NCI-H524 (cell line): ENCODE data around the gene LBX2.

Experiments
- DNase-seq, 2 experiments: peaks; one replicate each; lab custom pipeline; 2025; lab: John Stamatoyannopoulos, UW

The LBX2 gene

DNA sequence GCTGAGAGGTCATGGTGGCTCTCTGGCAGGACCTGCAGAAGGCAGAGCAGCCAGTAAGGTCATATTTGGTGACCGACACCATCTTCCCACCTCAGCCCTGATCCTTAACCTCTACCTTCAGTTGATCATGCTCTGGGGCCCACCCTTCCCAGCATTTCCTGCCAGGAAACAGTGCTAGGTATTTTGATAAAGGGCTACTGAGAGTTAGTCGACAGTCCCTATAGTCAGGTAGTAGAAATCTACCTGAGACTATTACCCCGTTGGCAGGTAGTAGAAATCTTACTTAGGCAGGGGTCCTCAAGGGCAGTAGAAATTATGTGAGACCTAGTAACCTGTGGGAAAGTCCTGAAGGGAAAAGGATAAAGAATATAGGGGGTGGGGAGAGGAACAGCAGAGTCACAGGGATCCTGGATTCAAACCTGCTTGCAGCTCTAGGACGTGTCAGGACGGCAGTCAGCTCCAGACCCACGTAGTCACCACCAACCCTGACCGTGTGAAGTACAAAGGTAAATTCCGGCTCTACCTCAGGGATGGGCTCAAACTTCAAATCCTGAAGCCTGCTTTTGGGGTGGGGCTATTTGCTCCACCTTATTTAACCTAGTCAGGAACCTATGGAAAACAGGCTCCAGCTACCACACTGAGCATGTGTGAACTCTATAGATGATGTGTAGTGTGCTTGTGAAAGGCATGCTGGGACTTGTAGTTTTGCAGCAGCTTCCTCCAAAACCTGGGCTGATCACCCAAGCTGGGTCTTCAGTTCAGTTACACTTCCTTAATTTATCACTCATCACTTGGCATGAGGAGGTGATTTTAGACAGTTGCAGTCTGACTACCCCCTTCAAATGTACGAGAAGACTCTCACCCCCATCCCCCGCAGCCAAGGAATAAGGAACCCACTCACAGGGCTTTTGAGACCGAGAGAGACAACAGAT, 26.6 kb upstream of the LBX2 start, which contains the start of gene DQX1:
TSS of gene DQX1 (minus strand) at position 515 of the 932 bp plus-strand sequence. CDS start at position 13, 502 bp downstream.
- peak in 1 of 2 experiments; percentile 20 for DNase-seq

DNA sequence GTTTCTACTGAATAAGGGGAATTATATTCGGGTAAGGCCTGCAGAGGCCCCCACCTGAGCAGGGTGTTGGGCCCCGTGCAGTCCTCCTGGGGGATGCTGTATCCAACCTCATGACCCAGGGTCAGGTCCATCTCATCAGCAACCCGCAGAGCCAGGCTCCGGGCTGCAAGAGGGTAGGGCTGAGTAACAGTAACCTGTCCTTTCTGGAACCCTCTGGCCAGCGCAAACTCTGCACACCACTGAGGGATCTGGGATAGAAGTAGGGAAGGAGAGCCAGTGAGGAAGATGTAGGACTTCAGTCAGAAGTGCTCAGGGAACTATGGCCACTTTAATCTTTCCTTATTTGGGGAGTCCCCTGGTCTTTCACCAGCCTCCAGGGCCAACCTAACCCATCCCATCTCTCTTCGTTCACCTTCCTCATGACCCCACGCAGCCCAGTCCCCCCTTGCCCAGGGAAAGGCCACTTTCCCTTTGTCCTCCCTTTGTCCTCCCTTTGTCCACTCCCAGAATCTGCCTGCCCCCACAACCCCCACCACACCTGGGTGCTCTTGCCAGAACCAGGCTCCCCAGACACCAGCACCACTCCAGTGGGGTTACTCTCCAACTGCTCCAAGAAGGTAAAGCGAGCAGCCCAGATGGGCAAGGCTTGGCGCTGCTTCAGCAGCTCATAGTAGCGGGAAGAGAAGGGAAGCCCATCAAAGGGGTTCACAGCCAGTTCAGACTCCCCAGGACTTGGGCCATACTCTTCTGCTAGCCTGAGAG, 25.7 kb upstream of the LBX2 start:
- no peak for DNase-seq

DNA sequence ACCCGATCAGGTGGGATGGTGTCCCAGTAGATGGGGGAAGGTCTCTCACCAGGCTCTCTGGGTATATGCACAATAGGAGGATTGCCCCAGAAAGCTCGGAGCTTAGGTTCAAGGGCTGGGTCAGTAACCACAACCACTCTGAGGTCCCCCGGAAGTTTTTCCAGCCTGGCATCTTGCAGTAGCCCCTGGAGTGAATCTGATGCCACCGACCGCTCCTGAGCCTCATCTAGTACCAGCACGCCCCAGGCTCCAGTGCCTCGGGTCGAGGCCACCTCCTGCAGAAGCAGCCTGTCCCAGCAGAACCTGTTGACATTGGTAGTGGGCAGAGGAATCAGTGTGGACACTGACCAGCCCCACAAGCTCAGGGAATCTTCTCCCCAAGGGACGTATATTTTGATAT, 24.6 kb upstream of the LBX2 start:
- DNase-seq, result no peak

GRCh38 chr2:74522516-74522915, 23.1 kb upstream of the LBX2 start:
- DNase-seq, result no peak

DNA sequence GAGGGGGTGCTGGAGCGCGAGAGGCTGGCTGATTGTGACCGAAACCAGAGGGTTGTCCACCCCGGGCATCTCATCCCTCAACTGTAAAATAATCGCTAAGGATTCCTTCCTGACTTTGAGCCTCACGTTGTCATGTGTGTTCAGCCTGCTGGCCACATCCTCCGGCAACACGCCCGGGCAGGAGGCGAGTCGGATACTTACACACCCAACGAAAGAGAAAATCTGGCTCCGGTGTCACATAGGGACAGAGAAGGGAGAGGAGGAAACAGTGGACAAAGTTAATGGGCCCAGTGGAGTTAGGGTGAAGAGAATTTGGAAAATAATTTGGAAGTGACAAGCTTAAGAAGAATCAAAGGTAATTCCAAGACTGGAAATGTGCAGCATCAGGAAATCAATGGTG, 17.2 kb upstream of the LBX2 start:
- no peak for DNase-seq

DNA sequence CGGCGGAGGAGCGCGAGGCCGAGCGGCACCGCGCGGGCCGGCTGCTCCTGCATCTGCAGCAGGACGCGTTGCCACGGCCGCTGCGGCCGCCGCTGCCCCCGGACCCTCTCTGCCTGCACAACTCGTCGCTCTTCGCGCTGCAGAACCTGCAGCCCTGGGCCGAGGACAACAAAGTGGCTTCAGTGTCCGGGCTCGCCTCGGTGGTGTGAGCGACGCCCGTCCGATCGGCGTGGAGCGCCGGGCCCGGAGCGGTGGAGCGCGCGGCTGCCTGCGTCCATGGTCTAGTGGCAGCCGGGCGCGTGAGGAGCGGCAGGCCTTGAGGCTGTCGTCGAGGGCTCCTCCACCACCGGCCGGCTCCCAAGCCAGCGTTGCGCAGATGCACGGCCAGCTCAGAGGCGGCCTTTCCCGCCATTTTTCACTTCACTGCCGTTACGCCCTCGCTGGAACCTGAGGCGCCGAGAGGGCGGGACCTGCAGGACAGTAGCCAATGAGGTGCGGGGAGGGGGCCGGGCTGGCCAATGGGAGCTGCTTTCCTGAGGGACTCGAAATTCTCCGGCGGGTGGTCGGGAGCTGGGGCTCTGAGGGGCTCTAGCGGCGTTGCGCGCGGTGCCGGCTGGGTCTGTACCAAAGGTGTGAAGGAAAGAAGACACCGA, 16.7 kb upstream of the LBX2 start:
- DNase-seq, result peak in 1 of 2 experiments; percentile 18

GRCh38 chr2:74515271-74515980, 16.0 kb upstream of the LBX2 start:
- DNase-seq, result no peak

- DNase-seq, result peak; percentile 35 to 59
These were observed 15.2 kb upstream of the LBX2 start, which contains the start of gene TLX2 for GRCh38 chr2:74514368-74515270. TLX2 (plus strand) TSS chr2:74514450; CDS start chr2:74514807, 357 bp downstream.

DNA sequence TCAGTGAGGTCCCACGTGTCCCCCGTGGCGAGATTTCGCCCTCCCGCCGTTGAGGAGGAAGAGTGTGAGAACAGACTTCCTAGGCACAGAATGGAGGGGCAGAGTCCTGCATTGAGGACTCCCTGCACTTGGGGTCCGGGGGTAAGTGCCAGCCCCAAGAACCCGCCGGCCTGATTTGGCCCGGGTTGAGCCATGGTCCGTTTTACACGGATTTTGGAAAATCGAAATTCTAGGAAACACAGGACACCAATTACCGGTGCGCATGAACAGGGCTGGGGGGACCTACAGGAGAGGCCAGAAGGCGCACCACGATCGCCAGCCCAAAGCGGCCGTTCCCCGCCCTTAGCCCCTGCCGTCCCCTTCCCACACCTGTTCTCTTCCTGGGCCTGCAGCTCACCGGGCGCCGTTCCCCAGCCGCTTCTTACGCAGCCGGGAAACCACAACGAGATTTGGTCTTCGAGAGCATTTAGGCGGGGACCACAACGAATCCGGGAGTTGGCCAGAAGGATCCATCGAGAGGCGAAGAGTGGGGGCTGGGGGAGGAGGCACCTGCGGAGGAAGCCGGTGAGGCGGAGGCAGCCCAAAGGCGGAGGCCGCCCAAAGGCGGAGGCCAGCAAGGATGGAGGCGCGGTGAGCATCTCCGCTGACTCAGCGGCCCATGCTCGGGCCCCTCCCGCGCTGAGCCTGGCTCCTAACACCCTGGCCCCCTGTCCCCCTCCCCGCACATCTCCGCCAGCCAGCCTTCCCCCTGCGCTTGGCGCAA, 14.4 kb upstream of the LBX2 start:
- DNase-seq, result peak in 1 of 2 experiments; percentile 49

- DNase-seq, result peak; percentile 9 to 51
These were observed 13.6 kb upstream of the LBX2 start for GRCh38 chr2:74512744-74513604.

DNA sequence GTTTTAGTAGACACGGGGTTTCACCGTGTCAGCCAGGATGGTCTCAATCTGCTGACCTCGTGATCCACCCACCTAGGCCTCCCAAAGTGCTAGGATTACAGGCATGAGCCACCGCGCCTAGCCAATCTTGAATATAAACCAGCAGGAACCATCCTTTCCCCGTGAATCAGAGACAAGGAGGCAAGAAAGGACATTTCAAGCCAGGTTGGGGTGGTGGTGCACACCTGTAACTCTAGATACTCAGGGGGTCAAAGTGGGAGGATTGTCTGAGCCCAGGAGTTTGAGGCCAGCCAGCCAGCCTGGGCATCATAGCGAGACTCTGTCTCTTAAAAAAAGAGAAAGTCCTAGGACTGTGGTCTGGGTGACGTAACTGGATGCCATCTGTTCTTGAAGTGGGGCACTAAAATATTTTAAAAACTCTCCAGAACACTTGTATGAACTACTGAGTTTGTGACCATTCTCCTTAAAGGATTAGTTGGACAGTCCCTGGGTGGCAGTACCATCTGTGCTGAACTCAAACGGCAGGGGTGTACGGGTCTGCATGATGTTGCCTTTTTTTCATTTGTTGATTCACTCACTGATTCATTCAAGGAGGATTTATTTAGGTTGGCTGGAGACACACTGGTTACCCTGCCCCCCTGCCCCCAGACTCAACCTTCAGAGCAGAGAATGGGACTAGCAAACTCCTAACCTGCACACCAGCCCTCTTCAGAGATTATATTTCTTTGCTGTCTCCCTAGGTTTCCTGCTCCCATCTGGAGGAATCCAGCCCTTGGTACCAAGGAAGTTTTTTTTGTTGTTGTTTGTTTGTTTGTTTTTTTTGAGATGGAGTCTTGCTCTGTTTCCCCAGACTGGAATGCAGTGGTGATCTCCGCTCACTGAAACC, 11.9 kb upstream of the LBX2 start:
- peak; percentile 85 to 93 for DNase-seq

GRCh38 chr2:74510272-74510671, 10.9 kb upstream of the LBX2 start:
- no peak for DNase-seq

DNA sequence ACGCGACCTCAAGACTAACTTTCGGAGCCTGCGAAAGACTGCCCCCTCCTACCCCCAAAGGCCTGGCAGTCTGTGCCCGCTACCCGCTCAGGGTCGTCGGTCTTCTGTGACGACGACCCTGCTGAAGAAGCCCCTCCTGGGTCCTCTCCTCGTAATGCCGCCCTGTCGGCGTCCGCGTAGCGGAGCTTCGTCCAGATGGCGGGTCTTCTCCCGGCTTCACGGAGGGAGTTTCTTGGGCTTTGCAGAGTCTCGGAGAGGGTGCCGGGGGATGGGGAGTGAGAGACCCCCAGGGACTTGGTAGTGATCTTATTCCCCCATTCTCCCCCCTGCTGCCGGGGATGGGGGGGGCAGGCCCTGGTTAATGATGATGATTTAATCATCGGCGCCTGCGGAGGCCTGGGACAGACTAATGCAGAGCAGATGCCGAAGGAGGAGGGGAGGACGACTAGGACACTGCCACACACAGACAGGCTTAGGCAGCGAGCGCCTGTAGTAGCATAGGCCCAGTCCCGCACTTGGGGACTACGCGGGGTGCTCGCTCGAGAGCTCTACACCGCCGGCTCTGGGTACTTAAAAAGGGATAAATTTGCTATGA, 8.6 kb upstream of the LBX2 start:
- peak; percentile 79 to 83 for DNase-seq

GRCh38 chr2:74507145-74507925, 7.9 kb upstream of the LBX2 start, which contains the start of gene PCGF1:
PCGF1 (minus strand) TSS chr2:74507695; CDS start chr2:74507668, 27 bp downstream.
- DNase-seq, result peak; percentile 99

DNA sequence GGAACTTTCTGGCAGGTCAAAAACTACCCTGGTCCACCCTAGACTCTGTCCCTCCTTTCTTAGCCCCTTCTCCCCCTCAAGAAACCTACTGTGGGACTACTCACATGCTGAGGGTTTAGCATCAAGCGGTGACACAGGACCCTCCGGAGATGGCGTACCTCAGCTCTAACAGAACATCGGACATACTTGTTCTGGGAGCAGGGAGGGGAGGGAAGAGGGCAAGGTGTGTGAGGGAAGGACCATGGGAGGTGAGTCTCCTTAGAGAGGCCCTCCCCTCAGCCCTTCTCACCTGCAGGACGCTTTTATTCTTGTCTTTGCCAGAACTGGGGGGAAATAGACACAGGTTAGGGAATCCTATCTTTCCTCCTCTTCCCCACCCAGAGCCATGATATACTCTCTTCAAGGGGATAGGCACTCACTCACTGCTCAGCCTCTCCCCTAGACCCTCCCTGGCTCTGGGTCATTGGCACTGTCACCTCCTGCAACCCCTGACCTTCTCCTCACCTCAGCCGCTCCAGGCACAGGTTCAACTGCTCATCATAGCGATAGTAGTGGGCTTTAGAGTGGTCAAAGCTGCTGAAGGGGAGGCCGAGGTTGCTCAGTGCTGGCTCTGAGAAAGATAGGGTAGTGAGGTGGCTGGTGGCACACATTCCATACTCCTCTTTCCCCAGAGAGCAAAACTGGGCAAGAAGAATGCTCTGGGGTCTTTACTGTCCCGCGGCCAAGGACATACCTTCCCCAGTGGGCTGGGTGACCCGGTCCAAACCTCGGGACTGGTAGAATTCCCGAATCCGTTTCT, 6.2 kb upstream of the LBX2 start:
- no peak for DNase-seq

DNA sequence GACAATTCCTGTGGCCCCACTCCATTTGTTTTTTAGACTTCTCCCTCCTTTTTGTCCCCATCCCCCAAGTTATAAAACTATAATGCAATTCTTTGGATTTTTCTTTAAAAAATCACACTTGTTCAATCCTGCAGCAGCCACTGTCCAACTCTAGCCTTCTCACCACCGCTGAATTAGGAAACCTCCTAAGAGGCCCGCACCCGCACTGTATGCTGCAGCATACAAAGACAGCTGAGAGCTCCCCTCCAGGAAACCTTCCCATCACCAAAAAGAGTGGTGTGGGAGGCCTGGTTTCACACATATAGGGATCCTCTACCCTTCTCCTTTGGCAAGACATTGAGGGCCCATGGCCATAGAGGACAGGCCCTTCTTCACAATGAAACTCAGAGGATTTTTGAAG, 5.2 kb upstream of the LBX2 start:
- no peak for DNase-seq
